Eye (tissue), 1 donor: ENCODE data around the gene APOL6.
"Not testable (repeated sequence)": the region's sequence is repeated elsewhere in the genome, so short reads cannot be mapped to it uniquely, and the experiment has no call there.

Experiments
- DNase-seq: peaks from one replicate; pipeline ENCODE4 v3.0.0-alpha.2; 2015

The APOL6 gene

GRCh38 chr22:35641494-35642120, 6.6 kb upstream of the APOL6 start:
- no peak for DNase-seq

GRCh38 chr22:35642305-35642741, 5.9 kb upstream of the APOL6 start:
- no peak for DNase-seq

- DNase-seq: no peak
These were observed 4.3 kb upstream of the APOL6 start for GRCh38 chr22:35643991-35644390.

GRCh38 chr22:35645646-35646045, 2.6 kb upstream of the APOL6 start:
- DNase-seq: no peak

GRCh38 chr22:35649026-35649553, 844 bp downstream of the APOL6 start:
- DNase-seq: no peak

GRCh38 chr22:35649636-35650250, 1.5 kb downstream of the APOL6 start:
- DNase-seq: no peak

GRCh38 chr22:35651085-35651484, 2.8 kb downstream of the APOL6 start:
- no peak for DNase-seq

- no peak for DNase-seq
These were observed 5.6 kb downstream of the APOL6 start for GRCh38 chr22:35653824-35654223.

- DNase-seq: no peak
These were observed 8.1 kb downstream of the APOL6 start for GRCh38 chr22:35656284-35656752.

GRCh38 chr22:35657571-35658312, 9.5 kb downstream of the APOL6 start:
- DNase-seq: no peak

GRCh38 chr22:35660291-35661127, 12.3 kb downstream of the APOL6 start:
- DNase-seq: no peak

GRCh38 chr22:35661464-35661863, 13.2 kb downstream of the APOL6 start:
- DNase-seq: no peak

GRCh38 chr22:35662914-35663313, 14.7 kb downstream of the APOL6 start:
- DNase-seq: no peak

GRCh38 chr22:35663371-35663770, 15.1 kb downstream of the APOL6 start:
- no peak for DNase-seq

GRCh38 chr22:35664955-35665587, 16.8 kb downstream of the APOL6 start:
- no peak for DNase-seq

GRCh38 chr22:35666699-35667098, 18.5 kb downstream of the APOL6 start:
- not testable (repeated sequence) for DNase-seq

GRCh38 chr22:35674335-35674734, 26.1 kb downstream of the APOL6 start:
- no peak for DNase-seq

- DNase-seq: not testable (repeated sequence)
These were observed 27.8 kb downstream of the APOL6 start for GRCh38 chr22:35676065-35676464.

- no peak for DNase-seq
These were observed 29.4 kb downstream of the APOL6 start for GRCh38 chr22:35677460-35678187.

GRCh38 chr22:35678836-35679235, 30.6 kb downstream of the APOL6 start:
- DNase-seq: no peak

GRCh38 chr22:35679492-35679891, 31.2 kb downstream of the APOL6 start:
- not testable (repeated sequence) for DNase-seq
